GM10266 (cell line): ENCODE measurements around the gene NRP1.

Source experiments
- DNase-seq: peaks from one replicate; pipeline ENCODE4 v3.0.0; 2012; ENCODE audit errors: extremely low spot score
- TF ChIP-seq, protein P1 (sequence below): IDR thresholded peaks from 2 replicates; pipeline ENCODE4 v1.5.1; 2012; ENCODE audit warnings: mild to moderate bottlenecking, low read depth; ENCODE audit not compliant: control insufficient read depth, insufficient read depth; ENCODE audit errors: missing control alignments

Gene NRP1

DNA sequence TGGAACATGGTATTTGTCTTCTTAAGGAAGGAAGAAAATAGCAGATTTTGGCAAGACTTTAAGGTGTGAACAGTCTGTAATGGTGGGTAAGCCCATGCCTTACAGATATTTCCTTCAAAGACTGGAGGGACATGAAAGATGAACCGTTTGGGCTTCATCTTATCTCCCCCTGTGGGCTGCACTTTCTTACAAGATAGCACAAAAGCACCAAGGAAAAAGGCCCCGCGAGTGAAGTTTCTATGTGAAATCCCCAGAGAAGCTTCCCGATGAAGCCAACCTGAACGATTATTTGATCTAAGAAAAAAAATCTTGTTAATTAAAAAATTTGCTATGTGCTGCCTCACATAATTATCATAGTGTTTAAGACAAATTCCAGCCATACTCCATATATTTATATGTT lies 91.5 kb downstream of the NRP1 start:
- DNase-seq: no peak
- TF ChIP-seq, protein P1, sequence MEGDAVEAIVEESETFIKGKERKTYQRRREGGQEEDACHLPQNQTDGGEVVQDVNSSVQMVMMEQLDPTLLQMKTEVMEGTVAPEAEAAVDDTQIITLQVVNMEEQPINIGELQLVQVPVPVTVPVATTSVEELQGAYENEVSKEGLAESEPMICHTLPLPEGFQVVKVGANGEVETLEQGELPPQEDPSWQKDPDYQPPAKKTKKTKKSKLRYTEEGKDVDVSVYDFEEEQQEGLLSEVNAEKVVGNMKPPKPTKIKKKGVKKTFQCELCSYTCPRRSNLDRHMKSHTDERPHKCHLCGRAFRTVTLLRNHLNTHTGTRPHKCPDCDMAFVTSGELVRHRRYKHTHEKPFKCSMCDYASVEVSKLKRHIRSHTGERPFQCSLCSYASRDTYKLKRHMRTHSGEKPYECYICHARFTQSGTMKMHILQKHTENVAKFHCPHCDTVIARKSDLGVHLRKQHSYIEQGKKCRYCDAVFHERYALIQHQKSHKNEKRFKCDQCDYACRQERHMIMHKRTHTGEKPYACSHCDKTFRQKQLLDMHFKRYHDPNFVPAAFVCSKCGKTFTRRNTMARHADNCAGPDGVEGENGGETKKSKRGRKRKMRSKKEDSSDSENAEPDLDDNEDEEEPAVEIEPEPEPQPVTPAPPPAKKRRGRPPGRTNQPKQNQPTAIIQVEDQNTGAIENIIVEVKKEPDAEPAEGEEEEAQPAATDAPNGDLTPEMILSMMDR: no peak

DNA sequence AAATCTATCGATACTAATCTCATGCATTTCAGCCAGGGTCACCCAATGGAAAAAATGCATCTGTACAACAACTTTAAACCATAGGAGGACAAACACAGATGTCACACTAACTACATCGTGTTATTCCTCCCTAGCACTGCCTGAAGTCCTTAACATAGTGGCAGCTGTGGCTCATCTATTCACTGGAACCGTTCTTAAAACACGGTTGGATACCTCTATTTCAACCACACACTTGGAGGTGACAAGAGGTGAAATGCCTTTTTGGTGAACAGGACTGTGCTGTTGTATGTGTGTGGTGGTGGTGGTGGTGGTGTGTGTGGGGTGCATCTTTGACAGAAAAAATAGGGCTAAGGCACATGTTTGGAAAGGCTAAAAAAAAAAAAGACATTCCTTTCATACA lies 93.1 kb downstream of the NRP1 start:
- TF ChIP-seq, protein P1: no peak
- no peak for DNase-seq

DNA sequence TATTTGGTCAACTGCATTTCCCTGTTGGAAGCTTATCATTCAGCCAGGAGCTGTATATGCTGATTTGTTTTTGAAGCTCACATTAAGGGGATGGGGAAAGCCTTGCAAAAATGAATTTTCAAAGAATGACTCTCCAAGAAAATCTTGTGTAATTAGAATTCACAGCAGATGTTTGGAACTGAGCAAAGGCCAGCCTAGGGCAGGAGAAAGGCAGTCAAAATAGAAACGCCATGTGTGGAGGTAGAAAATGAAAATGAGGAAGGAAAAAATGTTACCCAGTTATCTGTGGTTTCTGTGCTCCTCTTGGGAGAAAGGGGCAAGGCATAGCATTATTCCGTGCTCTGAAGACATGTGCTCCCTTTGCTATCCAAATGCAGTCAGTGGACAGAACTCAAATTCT lies 93.5 kb downstream of the NRP1 start:
- TF ChIP-seq, protein P1: no peak
- DNase-seq: no peak

DNA sequence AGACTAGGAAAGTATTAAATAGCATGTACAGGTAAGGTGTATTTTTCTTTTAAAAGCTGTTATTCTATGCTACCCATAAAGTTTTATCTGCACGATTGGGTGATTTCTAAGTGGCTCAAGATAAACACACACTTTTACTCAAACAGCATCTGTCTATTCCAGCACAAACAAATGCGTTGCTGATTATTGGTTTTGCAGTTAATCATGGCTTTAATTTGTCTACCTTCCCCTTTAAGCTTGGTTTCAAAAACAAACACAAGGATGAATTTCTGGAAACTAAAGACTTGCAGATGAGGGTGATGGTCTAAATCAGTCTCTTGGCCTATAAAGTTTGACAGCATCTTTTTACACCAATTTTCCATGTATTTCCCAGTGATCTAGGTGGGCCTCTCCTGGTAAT lies 94.2 kb downstream of the NRP1 start:
- TF ChIP-seq, protein P1: no peak
- no peak for DNase-seq

DNA sequence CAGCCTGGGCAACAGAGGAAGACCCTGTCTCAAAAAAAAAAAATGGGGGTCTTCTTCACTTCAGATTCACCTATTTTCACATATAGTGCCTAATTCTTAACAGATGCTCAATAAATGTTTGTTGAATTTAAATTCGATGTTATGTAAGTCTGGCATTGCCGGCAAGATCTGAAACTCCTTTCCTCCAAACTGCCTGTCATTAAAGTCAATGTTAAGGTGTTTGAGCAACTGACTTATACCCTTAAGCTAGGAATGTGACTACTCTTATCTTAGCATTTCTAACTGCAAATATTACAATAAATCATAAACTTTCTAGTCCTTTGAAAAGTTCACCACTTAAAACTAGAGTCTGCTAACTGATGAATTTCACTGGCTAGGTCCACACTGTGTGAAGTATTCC lies 95.2 kb downstream of the NRP1 start:
- TF ChIP-seq, protein P1: no peak
- DNase-seq: no peak

DNA sequence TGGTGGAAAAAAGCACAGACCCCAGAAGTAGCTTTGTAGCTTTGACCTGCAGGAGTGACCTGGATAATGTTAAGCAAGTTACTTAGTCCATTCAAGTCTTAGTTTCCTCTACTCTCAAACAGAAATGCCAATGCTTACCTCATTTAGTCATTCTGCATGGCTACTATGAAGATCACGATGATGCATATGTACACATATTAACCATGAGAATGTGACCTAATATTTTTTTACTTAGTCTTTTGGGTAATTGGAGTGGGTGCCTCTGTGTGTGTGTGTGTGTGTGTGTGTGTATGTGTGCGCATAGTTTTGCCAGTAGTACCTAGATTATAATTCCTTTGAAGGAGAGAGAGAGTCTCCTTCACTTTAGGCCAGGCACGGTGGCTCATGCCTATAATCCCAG lies 95.8 kb downstream of the NRP1 start:
- no peak for DNase-seq
- TF ChIP-seq, protein P1: no peak

DNA sequence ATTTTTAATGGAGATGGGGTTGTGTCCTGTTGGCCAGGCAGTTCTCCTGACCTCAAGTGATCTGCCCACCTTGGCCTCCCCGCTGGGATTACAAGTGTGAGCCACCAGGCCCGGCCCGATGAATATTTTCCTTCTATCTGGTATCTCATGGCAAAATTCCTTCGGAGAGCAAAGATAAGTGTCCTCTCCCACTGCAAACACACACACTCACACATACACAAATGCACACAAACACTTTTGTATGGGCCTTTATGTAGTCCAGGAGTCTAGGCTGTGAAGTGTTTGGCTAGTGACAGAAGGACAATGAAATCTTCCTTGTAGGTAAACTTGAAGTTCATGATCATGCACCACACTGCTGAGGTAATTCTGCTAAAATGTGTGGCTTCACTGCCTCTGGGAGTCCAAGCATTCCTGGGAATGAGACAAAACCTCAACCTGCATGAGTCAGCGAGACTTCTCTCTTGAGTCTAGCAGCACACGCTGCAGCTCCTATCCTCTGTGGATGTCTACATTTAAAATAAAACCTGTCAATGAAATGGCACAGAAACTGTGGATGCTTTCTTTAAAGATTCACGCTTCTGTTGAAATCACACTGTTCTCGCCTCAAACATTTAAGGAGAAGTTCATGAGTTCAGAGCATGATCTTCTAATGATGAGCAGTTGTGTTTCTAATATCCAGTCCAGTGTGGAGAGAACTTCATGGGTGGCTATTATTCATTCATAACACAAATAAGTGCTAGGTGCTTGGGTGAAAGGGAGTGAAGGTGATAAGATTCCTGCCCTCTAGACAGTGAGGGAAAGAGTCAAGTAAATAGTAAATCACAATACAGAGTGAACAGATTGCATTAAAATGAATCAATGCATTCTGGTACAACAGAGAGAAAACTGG lies 96.5 kb downstream of the NRP1 start:
- DNase-seq: no peak
- TF ChIP-seq, protein P1: no peak
